ENCODE data around the gene ARHGAP10. TPM values are rescaled to one million over a fixed set of nuclear protein-coding genes. Genes with fewer than 3 reads are reported as not detected.

ARHGAP10 gene
- total and polyA plus RNA-seq, 2 donors from 2014 or later = 13.4 to 20.3 TPM

- H3K9me3 ChIP-seq (ENCODE audit: control insufficient read depth in 2 of 3, insufficient read depth in 1 of 3, low read length in 3 of 3) = no peaks in the 10 kb centered on the region
- H3K27ac ChIP-seq (ENCODE audit: low read depth in 2 of 2, low read length in 2 of 2) = no peak overlapping the region
- no peak overlapping the region for H3K9ac ChIP-seq (ENCODE audit: low read length in 3 of 3)
- no peaks in the 10 kb centered on the region for H3K27me3 ChIP-seq (ENCODE audit: control insufficient read depth, insufficient read depth, low read length)
- FAIRE-seq = no peak
- intact Hi-C loops (cut with DNase I) = no loop called here
- DNase-seq = no peak
- no peak for TF ChIP-seq CTCF (IDR thresholded peaks at IDR 0.05; ENCODE audit: borderline replicate concordance, extremely low read depth, insufficient read depth)
- H3K4me1 ChIP-seq (ENCODE audit: control insufficient read depth in 2 of 3, insufficient read depth in 2 of 3, low read depth in 1 of 3, low read length in 3 of 3) = no peaks in the 10 kb centered on the region
- peaks cover 4 to 12% (median 10%) of the 10 kb centered on the region in 3 donors for H3K36me3 ChIP-seq (ENCODE audit: control insufficient read depth in 2 of 3, insufficient read depth in 3 of 3, low read length in 3 of 3)
- H3K4me3 ChIP-seq (ENCODE audit: low read length in 3 of 3) = no peak overlapping the region
Observed at GRCh38 chr4:148109216-148109615, 377.3 kb downstream of the ARHGAP10 start.

GRCh38 chr4:148110169-148110568, 378.3 kb downstream of the ARHGAP10 start:
- no peak overlapping the region for H3K27ac ChIP-seq (ENCODE audit: low read depth in 2 of 2, low read length in 2 of 2)
- H3K9me3 ChIP-seq (ENCODE audit: control insufficient read depth in 2 of 3, insufficient read depth in 1 of 3, low read length in 3 of 3) = no peaks in the 10 kb centered on the region
- H3K36me3 ChIP-seq (ENCODE audit: control insufficient read depth in 2 of 3, insufficient read depth in 3 of 3, low read length in 3 of 3) = peaks cover 4 to 12% (median 12%) of the 10 kb centered on the region in 3 donors
- H3K9ac ChIP-seq (ENCODE audit: low read length in 3 of 3) = no peak overlapping the region
- H3K4me1 ChIP-seq (ENCODE audit: control insufficient read depth in 2 of 3, insufficient read depth in 2 of 3, low read depth in 1 of 3, low read length in 3 of 3) = no peaks in the 10 kb centered on the region
- TF ChIP-seq CTCF (IDR thresholded peaks at IDR 0.05; ENCODE audit: borderline replicate concordance, extremely low read depth, insufficient read depth) = no peak
- no peak for DNase-seq
- H3K27me3 ChIP-seq (ENCODE audit: control insufficient read depth, insufficient read depth, low read length) = no peaks in the 10 kb centered on the region
- intact Hi-C loops (cut with DNase I) = no loop called here
- no peak for FAIRE-seq
- no peak overlapping the region for H3K4me3 ChIP-seq (ENCODE audit: low read length in 3 of 3)

GRCh38 chr4:148112231-148112982, 380.5 kb downstream of the ARHGAP10 start:
- Histone ChIP-seq H3K27me3 (ENCODE audit: control insufficient read depth, insufficient read depth, low read length) (no peaks in the 10 kb centered on the region), H3K36me3 (ENCODE audit: control insufficient read depth in 2 of 3, insufficient read depth in 3 of 3, low read length in 3 of 3) (peaks cover 4 to 12% (median 12%) of the 10 kb centered on the region in 3 donors), H3K27ac (ENCODE audit: low read depth in 2 of 2, low read length in 2 of 2) (no peak overlapping the region), H3K4me3 (ENCODE audit: low read length in 3 of 3) (no peak overlapping the region), H3K9ac (ENCODE audit: low read length in 3 of 3) (no peak overlapping the region), H3K4me1 (ENCODE audit: control insufficient read depth in 2 of 3, insufficient read depth in 2 of 3, low read depth in 1 of 3, low read length in 3 of 3) (no peaks in the 10 kb centered on the region), H3K9me3 (ENCODE audit: control insufficient read depth in 2 of 3, insufficient read depth in 1 of 3, low read length in 3 of 3) (no peaks in the 10 kb centered on the region)
- no peak for TF ChIP-seq CTCF (IDR thresholded peaks at IDR 0.05; ENCODE audit: borderline replicate concordance, extremely low read depth, insufficient read depth)
- DNase-seq (no peak), FAIRE-seq (no peak)
- intact Hi-C loops (cut with DNase I) = no loop called here

All from kidney (tissue), 14 donors.